Progenitor cell of endocrine pancreas (in vitro differentiated cells): Measurements from ENCODE around the gene RELL1. TPM values are rescaled to one million over a fixed set of nuclear protein-coding genes. Genes with fewer than 3 reads are reported as not detected.
A peak's percentile ranks its signal among the peaks of the same experiment; 100 is the strongest.

Source experiments
- DNase-seq: peaks from one replicate; pipeline ENCODE4 v3.0.0; 2021; ENCODE audit warnings: low spot score; ENCODE audit not compliant: unreplicated experiment
- H3K27ac Mint-ChIP-seq: 2 replicates; pipeline ENCODE4 v1.8.0; 2021; ENCODE audit warnings: mild to moderate bottlenecking, moderate library complexity, mixed read lengths
- H3K27me3 Mint-ChIP-seq: 2 replicates; pipeline ENCODE4 v1.8.0; 2021; ENCODE audit warnings: mixed read lengths
- H3K36me3 Mint-ChIP-seq: 2 replicates; pipeline ENCODE4 v1.8.0; 2022; ENCODE audit warnings: mixed read lengths; ENCODE audit not compliant: insufficient read depth
- H3K4me1 Mint-ChIP-seq: 2 replicates; pipeline ENCODE4 v1.8.0; 2021; ENCODE audit warnings: low read depth, mixed read lengths
- H3K4me3 Mint-ChIP-seq: 2 replicates; pipeline ENCODE4 v1.8.0; 2021; ENCODE audit warnings: low read depth, mild to moderate bottlenecking, moderate library complexity, mixed read lengths
- H3K9me3 Mint-ChIP-seq: 2 replicates; pipeline ENCODE4 v1.8.0; 2021; ENCODE audit warnings: low read depth, mixed read lengths
- CTCF ChIP-seq: fragments of 200-600 bp; sonication (generic); IDR thresholded peaks from one replicate; pipeline ENCODE4 v1.5.0; 2021; ENCODE audit warnings: antibody characterized with exemption, mild to moderate bottlenecking; ENCODE audit not compliant: unreplicated experiment
- total RNA-seq: library from RNA; stranded (reverse); gene quantifications from 2 replicates; pipeline ENCODE4 v1.2.1, GENCODE V29; 2021

RELL1 gene
- total RNA-seq, 1 donor from 2014 or later, result 33.6 TPM

GRCh38 chr4:37652747-37653527 lies 33.2 kb downstream of the RELL1 start:
- no peak for DNase-seq
- Mint-ChIP-seq H3K27me3 (no peaks in the 10 kb centered on the region), H3K9me3 (peaks cover 4% of the 10 kb centered on the region), H3K36me3 (peaks cover 20% of the 10 kb centered on the region), H3K4me1 (peaks cover 38% of the 10 kb centered on the region), H3K4me3 (no peak overlapping the region), H3K27ac (no peak overlapping the region)
- no peak for TF ChIP-seq CTCF

- peaks cover 20% of the 10 kb centered on the region for H3K36me3 Mint-ChIP-seq
- no peaks in the 10 kb centered on the region for H3K27me3 Mint-ChIP-seq
- no peak overlapping the region for H3K27ac Mint-ChIP-seq
- DNase-seq, result no peak
- H3K4me3 Mint-ChIP-seq, result no peak overlapping the region
- peaks cover 4% of the 10 kb centered on the region for H3K9me3 Mint-ChIP-seq
- no peak for TF ChIP-seq CTCF
- peaks cover 46% of the 10 kb centered on the region for H3K4me1 Mint-ChIP-seq
Measured at GRCh38 chr4:37651781-37652377, 34.3 kb downstream of the RELL1 start.

- H3K9me3 Mint-ChIP-seq, result peaks cover 4% of the 10 kb centered on the region
- TF ChIP-seq CTCF, result no peak
- H3K4me1 Mint-ChIP-seq, result peaks cover 50% of the 10 kb centered on the region
- H3K4me3 Mint-ChIP-seq, result no peak overlapping the region
- H3K36me3 Mint-ChIP-seq, result peaks cover 17% of the 10 kb centered on the region
- no peak overlapping the region for H3K27ac Mint-ChIP-seq
- DNase-seq, result no peak
- H3K27me3 Mint-ChIP-seq, result no peaks in the 10 kb centered on the region
Measured at GRCh38 chr4:37650481-37650880, 35.7 kb downstream of the RELL1 start.

GRCh38 chr4:37649268-37649667 lies 36.9 kb downstream of the RELL1 start:
- Mint-ChIP-seq H3K27me3 (no peaks in the 10 kb centered on the region), H3K9me3 (peaks cover 4% of the 10 kb centered on the region), H3K4me1 (peaks cover 50% of the 10 kb centered on the region), H3K36me3 (peaks cover 19% of the 10 kb centered on the region), H3K4me3 (no peak overlapping the region), H3K27ac (peak overlapping the region; percentile 84)
- DNase-seq, result no peak
- no peak for TF ChIP-seq CTCF

- DNase-seq, result peak; percentile 19
- Mint-ChIP-seq H3K36me3 (peaks cover 19% of the 10 kb centered on the region), H3K4me1 (peaks cover 52% of the 10 kb centered on the region), H3K4me3 (no peak overlapping the region), H3K27ac (peak overlapping the region; percentile 93), H3K27me3 (no peaks in the 10 kb centered on the region), H3K9me3 (no peaks in the 10 kb centered on the region)
- TF ChIP-seq CTCF, result no peak
Measured at GRCh38 chr4:37648084-37648817, 37.9 kb downstream of the RELL1 start.
